LoVo (cell line): ENCODE data around the gene PCED1A.

Experiments
- DNase-seq: peaks from one replicate; pipeline ENCODE4 v3.0.0-alpha.2; 2016; ENCODE audit warnings: low spot score

The PCED1A gene, protein sequence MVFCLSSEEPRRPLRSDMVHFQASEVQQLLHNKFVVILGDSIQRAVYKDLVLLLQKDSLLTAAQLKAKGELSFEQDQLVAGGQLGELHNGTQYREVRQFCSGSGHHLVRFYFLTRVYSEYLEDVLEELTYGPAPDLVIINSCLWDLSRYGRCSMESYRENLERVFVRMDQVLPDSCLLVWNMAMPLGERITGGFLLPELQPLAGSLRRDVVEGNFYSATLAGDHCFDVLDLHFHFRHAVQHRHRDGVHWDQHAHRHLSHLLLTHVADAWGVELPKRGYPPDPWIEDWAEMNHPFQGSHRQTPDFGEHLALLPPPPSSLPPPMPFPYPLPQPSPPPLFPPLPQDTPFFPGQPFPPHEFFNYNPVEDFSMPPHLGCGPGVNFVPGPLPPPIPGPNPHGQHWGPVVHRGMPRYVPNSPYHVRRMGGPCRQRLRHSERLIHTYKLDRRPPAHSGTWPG

DNA sequence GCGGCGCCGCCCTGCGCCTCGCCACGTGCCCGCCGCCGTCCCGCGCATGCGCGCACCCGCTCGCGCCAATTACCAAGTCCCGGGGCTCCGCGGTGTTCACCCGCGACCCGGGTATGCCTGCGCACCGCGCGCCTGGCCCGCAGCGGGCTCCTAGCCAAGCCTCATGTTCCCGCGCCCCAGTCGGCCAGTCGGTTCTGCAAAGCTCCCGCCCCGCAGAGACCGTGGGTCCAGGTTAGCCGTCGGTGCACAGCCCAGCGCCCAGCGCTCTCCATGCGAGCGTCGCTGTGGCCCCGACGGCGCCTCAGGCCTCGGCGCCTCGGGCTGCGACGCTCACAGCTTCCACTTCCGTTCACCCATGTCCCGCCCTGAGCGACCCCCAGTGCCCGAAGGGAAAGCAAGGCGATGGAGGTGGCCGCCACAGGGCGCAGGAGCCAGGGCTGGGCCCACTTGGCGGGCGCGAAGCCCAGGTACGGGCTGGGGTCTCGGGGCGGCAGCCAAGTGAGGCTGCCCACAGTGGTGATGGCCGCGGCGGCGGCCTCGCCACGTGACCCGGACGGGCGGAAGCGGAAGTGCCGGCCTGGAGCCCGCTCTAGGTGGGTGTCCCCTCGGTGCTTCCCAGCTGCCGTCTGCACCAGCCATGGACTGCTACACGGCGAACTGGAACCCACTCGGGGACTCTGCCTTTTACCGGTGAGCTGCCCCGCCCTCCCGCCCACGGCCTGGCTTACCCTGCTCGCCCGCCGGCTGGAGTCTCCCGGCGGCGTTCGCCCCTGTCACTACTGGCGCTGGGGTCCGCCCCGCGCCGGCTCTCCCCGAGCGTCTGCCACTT lies at the start of gene PCED1A, which contains the start of gene VPS16:
TSS of gene PCED1A (minus strand) at position 518 of the 829 bp plus-strand sequence. CDS start 743 bp downstream, outside the sequence.
TSS of gene VPS16 (plus strand) at position 608 of the 829 bp plus-strand sequence. CDS start at position 638, 30 bp downstream.
- peak; percentile 86 for DNase-seq

DNA sequence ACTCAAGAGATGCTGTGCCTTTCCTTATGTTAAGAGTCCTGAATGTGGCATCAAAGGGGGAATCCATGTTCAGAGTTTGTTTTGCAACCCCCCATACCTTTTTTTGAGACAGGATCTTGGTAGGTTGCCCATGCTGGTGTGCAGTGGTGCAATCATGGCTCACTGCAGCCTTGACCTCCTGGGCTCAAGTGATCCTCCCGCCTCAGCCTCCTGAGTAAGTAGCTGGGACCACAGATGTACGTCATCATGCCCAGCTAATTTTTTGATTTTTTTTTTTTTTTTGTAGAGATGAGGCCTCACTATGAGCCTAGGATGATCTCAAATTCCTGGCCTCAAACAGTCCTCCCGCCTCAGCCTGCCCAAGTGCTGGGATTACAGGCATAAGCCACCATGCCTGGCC lies 49.3 kb upstream of the PCED1A start:
- no peak for DNase-seq

DNA sequence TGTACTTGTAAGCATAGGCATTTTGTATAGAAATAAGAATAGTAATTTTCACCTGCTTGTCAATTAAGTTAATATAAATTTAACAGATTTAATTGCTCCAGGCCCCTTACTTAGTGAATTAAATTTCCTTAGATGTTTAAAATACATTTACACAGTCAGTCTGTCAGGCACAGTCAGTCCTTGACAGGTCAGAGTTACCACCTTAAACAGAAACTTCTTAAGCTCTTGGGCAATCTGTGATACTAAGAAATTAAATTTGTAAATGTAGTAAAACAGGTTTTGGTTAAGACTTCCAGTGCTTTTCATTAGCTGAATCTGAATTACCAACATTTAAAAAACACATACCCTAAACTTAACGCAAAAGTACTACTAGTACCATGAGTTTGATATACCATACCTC lies 48.8 kb upstream of the PCED1A start:
- no peak for DNase-seq

DNA sequence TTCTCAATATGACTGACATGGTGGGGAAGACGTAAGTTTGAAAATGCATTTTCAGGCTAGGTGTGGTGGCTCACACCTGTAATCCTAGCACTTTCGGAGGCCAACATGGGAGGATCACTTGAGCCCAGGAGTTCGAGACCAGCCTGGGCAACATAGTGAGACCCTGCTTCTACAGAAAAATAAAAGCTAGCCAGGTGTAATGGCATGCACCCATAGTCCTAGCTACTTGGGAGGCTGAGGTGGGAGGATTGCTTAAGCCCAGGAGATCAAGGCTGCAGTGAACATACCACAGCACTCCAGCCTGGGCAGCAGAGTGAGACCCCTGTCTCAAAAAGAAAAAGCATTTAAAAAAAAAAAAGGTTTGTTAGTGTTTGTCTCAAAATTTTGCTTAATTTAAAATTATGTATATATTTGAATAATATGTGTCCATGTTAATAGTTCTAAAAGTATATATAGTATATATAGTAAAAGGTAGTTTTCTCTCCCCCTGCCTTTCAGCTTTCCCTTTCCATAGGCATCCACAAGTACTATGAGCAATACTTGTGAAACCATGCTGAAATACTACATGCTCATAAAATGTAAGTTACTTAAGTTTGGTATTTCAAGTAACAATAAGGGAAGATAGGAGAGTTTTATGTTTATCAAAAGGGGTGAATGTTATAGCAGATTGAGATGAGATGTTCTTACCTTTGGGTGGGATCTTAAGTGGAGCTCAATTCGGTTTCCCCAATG lies 47.9 kb upstream of the PCED1A start:
- no peak for DNase-seq

DNA sequence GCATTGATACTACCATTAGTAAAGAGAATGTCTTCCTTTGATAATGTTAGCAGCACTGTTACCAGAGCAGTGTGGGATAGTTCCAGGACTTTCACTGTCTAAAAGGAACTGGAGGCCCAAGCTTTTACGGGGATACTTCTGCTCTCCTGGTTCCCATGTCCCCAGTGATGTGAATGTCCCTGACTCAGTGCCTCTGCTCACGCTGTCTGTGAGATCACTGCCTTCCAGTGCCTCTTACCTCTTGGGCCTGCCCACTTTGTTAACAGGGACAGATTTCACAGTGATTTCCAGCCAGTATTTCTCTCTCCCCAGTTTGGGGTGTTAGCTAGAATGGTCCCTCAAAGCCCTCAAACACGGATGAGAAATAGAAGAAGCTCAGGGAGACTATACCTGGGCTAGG lies 47.3 kb upstream of the PCED1A start:
- DNase-seq = no peak

DNA sequence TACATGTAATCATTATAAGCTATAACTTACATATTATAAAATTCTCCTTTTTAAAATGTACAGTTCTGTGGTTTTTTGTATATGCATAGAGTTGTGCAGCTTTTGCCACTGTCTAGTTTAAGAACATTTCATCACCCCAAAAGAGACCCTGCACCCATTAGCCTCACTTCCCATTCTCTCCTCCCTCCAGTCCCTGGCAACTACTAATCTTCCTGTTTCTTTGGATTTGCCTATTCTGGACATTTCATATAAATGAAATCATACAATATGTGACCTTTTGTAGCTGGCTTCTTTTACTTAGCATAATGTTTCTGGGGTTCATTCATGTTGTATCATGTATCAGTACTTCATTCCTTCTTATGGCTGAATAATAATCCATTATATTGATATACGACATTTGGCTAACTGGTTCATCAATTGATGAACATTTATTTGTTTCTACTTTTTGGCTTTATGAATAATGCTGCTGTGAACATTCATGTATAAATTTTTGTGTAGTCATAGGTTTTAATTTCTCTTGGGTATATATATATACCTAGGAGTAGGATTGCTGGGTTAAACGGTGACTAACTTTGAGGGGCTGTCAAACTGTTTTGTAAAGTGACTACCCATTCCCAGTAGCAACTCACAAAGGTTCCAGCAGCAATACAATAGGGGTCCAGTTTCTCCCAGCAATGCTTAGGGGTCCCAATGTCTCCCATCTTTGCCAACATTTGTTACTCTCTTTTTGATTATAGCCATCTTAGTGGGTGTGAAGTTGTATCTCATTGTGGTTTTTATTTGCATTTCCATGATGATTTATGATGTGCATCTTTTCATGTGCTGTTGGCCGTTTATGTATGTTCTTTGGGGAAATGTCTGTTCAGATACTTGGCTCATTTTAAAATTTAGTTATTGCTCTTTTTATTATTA lies 43.5 kb upstream of the PCED1A start:
- DNase-seq = no peak

DNA sequence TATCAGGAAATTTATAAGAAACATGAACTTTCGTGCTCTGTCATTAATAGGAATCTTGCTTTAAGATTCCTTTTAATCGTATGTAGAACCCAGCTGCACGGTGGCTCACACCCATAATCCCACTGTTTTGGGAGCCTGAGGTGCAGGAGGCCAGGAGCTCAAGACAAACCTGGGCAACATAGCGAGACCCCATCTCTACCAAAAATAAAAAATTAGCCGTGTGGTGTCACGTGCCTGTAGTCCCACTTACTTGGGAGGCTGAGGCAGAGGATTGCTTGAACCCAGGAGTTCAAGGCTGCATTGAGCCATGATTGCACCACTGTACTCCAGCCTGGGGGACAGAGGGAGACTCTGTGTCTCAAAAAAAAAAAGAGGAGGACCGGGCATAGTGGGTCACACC lies 40.2 kb upstream of the PCED1A start:
- no peak for DNase-seq

DNA sequence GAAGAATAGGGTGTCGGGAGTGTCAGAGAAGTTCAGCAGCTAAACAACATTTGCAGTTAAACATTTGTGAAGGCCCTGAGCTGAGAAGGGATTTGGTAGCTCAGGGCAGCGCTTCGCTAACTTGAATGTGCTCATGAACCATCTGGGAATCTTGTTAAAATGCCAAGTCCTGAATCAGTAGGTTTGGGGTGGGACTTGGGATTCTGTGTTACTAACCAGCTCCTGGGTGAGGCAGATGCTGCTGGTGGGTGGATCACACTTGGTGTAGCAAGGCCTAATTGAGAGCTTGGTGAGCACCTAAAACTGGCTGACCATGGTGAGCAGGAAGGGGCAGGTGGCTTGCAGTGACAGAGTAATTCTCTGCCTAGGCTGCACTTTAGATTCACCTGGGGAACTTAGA lies 38.7 kb upstream of the PCED1A start:
- no peak for DNase-seq

DNA sequence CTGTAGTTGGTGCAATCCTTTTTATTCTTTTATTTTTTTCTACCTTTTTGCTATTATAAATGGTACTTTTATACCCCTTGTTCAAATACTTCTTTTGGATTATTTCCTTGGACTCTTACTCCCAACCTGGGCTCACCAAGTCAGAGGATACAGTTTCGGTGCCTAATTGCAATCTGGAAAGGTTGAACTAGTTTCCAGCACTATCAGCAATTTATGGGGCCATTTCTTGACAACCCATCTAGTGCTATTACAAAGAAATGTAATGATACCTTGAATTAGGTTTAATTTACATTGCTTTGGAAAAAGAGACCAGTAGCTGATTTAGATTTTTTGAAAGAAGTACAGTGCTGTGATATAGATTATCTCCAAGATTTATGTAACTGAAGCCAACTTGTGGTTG lies 38.1 kb upstream of the PCED1A start:
- DNase-seq = no peak

DNA sequence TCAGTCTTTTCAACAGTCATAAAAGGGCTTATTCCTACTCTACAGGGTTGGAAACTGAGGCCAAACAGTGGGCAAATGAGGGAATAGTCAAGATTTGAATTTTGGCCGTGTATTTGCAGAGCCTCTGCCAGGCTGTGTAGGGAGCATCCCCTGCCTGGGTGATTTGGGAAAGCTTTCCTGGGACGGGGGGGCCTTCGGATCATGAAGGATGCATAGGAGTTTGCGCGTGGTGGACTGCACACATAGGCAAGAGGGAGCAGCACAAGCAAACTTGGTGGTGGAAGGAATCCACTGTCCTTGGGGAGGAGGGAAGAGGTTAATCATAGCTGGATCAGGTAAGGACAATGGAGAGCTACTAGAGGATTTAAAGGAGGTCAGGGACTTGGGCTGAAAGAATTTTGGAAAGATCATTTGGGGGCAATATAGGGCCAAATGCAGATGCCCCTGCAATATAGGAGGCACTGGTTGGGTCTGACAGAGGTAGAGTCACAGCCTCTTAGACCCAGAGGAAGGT lies 35.3 kb upstream of the PCED1A start:
- DNase-seq = no peak

DNA sequence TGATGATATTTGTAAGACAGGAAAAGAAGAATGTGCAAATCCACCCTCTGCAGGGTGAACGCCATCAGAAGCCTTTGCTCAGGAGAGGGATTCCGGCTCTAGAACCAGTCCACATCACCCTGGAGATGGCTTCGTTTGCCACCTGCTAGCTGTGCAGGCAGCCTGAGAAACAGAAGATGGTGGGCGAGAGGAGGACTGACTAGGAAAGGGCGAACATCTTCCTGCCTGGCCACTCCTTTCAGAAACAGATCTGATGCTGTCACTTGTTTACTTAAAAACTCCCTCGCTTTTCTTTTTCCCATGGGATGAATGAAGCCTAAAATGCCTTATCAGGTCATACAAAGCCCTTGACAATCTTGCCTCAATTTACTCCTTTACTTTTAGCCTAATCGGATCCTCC lies 34.0 kb upstream of the PCED1A start:
- no peak for DNase-seq

DNA sequence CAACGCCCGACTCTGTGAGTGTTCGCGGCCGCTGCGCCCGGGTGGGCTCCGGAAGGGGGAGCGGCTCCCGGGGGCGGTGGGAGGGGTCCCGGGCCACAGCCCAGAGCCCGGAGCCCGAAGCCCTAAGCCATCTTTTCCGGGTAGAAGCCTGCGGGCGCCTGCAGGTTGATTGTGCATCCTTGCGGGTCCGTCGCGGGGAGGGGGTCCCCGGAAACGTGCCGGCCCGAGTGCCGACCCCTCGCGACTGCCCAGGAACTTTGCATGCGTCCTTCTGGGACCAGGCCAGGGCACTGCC lies 33.2 kb upstream of the PCED1A start:
- no peak for DNase-seq

DNA sequence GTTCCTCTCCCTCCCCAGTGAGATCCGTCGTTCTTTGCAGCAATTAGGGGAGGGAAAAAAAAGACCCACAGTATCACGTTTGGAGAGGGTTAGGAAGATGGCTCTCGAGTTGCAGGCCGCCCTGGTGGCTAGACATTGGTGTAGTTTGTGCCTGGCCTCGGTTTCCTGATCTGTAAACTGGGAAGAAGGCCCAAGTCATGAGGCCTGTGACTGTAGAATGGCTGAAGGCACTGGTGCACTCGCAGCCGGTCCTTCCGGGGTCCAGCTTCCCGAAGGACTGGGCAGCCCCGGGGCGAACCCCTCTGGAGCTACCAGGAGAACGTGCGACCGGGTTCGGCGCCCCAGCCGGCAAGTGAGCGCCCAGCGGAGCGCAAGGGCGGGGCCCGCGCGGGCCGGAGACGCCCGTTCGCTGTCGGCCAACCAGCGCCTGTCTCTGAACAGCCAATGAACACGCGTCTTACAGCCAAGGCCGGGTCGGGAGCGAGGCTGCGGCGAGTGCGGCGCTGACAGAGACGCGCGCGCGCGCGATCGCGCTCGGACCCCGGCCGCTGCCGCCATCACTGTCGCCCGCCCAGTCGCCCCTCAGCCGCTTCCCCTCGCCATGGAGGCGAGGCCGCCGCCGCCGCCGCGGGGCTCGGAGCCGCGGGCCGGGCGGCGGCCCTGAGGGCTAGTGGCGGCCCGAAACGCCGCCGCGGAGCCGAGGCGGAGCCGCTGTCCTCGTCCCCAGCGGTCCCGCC lies 32.7 kb upstream of the PCED1A start, which contains the start of gene PTPRA:
TSS of gene PTPRA (plus strand) at position 472 of the 737 bp plus-strand sequence. CDS start 90,797 bp downstream, outside the sequence.
- DNase-seq = peak; percentile 93

DNA sequence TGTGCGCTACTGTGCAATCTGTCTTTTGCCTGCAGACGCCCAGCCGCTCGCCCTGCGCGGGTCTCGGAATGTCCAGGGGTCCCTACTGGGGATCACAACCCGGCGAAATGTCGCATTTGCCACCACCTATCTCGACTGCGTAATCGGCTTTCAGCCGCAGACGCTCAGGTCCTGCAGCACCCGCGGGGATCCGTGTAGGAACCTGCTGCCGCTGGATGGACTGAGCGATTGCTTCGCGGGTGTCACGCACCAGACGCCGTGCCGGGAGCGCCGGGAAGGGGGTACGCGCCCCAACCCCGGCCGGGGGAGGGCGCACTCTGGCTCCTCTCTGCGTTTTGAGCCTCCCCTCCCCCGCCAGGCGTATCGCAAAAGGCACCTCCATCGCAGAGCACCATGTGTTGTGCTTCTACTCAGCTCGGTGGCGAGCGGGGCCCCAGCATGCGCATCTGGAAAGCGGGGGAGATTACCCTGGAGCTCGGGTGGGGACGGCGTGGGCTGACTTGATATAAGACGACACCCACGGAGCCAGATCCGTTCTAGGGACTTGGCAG lies 32.1 kb upstream of the PCED1A start:
- peak; percentile 51 for DNase-seq

DNA sequence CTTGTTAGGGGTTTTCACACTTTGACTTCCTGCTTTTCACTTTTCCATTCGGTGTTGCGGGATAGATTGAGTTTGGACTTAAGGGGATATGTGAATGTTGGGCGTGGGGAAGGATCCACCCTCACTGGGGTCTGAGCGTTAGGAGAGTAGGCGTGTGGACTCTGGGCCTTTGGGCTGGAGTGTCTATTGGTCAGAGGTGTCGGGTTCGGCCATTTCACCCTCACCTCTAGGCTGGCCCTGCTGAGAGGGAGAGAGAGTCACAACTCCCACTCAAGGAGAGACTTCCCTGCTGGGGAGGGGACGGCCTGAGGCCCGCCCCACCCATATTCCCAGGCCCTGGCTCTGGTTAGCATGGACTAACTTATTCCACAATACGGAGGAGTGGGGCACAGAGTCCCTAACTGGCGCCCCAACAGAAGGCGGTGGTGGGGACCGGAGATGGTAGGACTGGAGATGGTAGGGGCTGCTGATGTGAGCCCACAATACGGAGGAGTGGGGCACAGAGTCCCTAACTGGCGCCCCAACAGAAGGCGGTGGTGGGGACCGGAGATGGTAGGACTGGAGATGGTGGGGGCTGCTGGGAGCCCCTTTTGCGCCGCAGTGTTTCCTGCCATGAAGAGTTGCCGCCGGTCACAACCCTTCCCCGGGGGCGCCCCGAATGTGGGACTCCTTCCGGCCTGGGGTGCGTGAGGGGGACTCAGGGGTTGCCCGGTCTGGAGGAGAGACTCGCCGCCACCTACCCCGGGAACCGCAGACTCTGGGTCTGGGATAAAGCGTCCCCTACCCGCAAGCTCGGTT lies 31.4 kb upstream of the PCED1A start:
- no peak for DNase-seq

DNA sequence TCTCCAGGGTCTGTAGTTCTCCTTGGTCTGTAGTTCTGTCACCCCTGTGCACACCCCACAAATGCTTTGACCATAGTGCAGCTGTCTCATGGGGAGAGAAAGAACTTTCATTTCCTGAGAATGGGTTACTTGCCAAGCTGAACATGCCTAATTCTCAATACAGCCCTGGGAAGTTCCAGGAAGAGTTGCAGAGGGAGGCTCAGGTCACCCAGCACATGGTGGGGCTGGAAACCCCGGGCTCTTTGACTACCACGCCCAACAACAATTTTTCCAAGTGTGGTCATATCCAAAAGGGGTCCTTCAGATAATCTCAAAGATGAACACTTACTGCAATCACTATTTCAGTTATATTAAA lies 30.6 kb upstream of the PCED1A start:
- no peak for DNase-seq

DNA sequence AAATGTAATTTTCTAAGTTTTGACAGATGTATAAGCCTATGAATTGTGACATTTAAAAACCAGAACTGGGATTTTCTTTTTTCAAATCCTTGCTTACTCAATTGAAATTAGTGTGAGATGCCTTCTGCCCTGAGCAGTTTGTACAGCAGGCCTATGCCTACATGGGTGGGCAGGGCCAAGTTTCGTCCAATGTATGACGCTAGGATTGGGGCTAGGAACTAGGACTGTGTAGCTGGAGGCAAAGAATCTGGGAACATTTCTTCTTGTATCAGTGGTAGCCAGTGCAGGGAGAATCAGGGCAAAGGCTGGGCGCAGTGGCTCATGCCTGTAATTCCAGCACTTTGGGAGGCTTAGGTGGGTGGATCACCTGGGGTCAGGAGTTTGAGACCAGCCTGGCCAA lies 28.9 kb upstream of the PCED1A start:
- no peak for DNase-seq

DNA sequence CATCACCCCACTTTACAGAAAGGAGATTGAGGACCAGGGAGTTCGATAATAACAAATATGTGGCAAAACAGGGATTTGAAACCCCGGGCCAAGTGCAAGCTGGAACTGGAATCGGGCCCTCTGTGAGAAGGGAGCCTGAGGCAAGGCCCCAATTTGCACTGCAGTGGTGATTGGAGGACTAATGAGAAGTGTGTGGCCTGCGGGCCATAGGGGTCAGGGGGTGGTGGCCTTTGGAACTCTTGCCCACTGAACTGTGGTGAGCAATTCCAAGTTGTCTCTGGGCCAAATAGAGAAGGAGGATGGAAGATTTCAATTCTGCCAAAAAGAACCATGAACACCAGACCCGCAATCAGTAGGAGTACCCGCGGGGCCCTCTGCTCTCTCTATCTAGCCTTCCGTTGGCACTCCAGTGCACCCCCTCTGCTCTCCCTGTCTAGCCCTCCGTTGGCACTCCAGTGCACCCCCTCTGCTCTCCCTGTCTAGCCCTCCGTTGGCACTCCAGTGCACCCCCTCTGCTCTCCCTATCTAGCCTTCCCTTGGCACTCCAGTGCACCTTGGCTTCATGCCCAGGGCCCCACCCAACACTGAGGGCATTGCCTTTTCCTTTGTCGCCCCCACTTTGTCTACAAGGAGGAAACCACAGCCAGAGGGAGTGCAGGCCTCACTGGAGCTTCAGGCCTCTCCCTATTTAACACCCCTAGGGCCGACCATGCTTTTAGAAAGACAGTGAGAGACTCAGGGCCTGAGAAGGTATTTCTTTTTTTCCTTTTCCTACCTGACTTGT lies 26.8 kb upstream of the PCED1A start:
- no peak for DNase-seq

DNA sequence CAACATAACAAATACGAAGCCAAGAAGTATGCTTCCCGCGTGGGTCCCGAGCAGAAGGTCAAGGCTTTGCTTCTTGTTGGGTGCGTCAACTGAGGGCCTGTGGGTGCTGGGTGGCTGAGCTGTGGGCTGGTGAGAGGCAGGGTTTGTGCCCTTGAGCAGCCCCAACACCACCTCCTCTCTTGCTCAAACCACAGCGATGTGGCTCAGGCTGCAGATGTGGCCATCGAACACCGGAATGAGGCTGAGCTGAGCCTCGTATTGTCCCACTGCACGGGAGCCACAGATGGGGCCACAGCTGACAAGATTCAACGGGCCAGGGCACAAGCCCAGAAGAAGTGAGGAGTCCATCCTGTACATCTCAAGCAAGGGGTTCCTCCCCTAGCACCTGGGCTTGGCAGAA lies 25.8 kb upstream of the PCED1A start:
- DNase-seq = no peak
